B cell (primary cell): ENCODE measurements around the gene FYN.

ENCODE experiments used
- CTCF ChIP-seq: fragments of 200-600 bp; IDR thresholded peaks from one replicate; pipeline ENCODE4 v1.8.0; 2022; ENCODE audit warnings: antibody characterized with exemption, mild to moderate bottlenecking
- EZH2 ChIP-seq: IDR thresholded peaks from 2 replicates; pipeline ENCODE4 v1.6.1; 2012; ENCODE audit warnings: borderline replicate concordance, low read depth, mild to moderate bottlenecking, moderate library complexity, low read length; ENCODE audit not compliant: insufficient read depth, poor library complexity, severe bottlenecking

- TF ChIP-seq CTCF: no peak
- no peak for TF ChIP-seq EZH2
These were observed 47.7 kb downstream of the FYN start for GRCh38 chr6:111825439-111826086.
